ENCODE measurements around the gene LRRC8B. TPM values are rescaled to one million over a fixed set of nuclear protein-coding genes. Genes with fewer than 3 reads are reported as not detected.

LRRC8B gene
- total and polyA plus RNA-seq, 2 of the 13 experiments (the other 11 are each of a cell fraction or from before 2014, with no cell fraction given): 4.9 to 7.6 TPM

DNA sequence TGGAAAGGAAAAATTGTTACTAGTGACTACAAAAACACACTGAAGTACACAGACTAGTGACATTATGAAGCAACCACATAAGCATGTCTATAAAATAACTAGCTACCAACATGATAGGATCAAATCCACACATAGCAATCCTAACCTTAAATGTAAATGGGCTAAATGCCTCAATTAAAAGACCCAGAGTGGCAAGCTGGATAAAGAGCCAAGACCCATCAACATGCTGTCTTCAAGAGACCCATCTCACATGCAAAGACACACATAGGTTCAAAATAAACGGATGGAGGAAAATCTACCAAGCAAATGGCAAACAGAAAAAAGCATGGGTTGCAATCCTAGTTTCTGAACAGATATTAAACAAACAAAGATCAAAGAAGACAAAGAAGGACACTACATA lies 49.4 kb upstream of the LRRC8B start:
- 0% methylated on average over 1 of the region's 1 CpG for WGBS (ENCODE audit: low lambda C conversion rate)
- in situ Hi-C loops (cut with HindIII; ENCODE audit: extremely low pct_ligation_motif_present, low pct_unique_long_range_greater_than_20kb): no loop called here

More for the DNA sequence above, 49.4 kb upstream of the LRRC8B start:
- H3K9me3 ChIP-seq (ENCODE audit: low read length): peaks cover 5% of the 10 kb centered on the region; the same call in 1 of the 2 replicates
- H3K4me1 ChIP-seq (ENCODE audit: insufficient read depth, low read length): no peaks in the 10 kb centered on the region
- no peaks in the 10 kb centered on the region for H3K27me3 ChIP-seq (ENCODE audit: control insufficient read depth in 1 of 2, insufficient read depth in 2 of 2, low read length in 2 of 2)
- POLR2A ChIA-PET: no interaction called here
- H3K9ac ChIP-seq (ENCODE audit: insufficient read depth, low read depth, low read length): no peak overlapping the region
- no peak overlapping the region for H3K27ac ChIP-seq (ENCODE audit: extremely low read length, insufficient read depth, low read length)
- no peaks in the 10 kb centered on the region for H4K20me1 ChIP-seq (ENCODE audit: insufficient read depth, low read length)
- intact Hi-C loops (cut with micrococcal nuclease; ENCODE audit: unreplicated experiment): no loop called here
- TF ChIP-seq SMAD1 (CRISPR knock-in tag; IDR thresholded peaks at IDR 0.05; ENCODE audit: borderline replicate concordance, low read depth) (no peak), KLF16 (CRISPR knock-in tag; IDR thresholded peaks at IDR 0.05) (no peak), CBX2 (IDR thresholded peaks at IDR 0.05; ENCODE audit: low read depth, low read length) (no peak), CBX2 (CRISPR knock-in tag; IDR thresholded peaks at IDR 0.05; ENCODE audit: low read depth) (no peak)
- TF ChIP-seq, protein P1, sequence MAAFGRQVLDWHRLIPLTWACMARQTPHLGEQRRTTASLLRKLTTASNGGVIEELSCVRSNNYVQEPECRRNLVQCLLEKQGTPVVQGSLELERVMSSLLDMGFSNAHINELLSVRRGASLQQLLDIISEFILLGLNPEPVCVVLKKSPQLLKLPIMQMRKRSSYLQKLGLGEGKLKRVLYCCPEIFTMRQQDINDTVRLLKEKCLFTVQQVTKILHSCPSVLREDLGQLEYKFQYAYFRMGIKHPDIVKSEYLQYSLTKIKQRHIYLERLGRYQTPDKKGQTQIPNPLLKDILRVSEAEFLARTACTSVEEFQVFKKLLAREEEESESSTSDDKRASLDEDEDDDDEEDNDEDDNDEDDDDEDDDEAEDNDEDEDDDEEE (CRISPR knock-in tag; IDR thresholded peaks at IDR 0.05): no peak
- TF ChIP-seq, protein P2, sequence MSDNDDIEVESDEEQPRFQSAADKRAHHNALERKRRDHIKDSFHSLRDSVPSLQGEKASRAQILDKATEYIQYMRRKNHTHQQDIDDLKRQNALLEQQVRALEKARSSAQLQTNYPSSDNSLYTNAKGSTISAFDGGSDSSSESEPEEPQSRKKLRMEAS (IDR thresholded peaks at IDR 0.05): no peak
- TF ChIP-seq, protein P3, sequence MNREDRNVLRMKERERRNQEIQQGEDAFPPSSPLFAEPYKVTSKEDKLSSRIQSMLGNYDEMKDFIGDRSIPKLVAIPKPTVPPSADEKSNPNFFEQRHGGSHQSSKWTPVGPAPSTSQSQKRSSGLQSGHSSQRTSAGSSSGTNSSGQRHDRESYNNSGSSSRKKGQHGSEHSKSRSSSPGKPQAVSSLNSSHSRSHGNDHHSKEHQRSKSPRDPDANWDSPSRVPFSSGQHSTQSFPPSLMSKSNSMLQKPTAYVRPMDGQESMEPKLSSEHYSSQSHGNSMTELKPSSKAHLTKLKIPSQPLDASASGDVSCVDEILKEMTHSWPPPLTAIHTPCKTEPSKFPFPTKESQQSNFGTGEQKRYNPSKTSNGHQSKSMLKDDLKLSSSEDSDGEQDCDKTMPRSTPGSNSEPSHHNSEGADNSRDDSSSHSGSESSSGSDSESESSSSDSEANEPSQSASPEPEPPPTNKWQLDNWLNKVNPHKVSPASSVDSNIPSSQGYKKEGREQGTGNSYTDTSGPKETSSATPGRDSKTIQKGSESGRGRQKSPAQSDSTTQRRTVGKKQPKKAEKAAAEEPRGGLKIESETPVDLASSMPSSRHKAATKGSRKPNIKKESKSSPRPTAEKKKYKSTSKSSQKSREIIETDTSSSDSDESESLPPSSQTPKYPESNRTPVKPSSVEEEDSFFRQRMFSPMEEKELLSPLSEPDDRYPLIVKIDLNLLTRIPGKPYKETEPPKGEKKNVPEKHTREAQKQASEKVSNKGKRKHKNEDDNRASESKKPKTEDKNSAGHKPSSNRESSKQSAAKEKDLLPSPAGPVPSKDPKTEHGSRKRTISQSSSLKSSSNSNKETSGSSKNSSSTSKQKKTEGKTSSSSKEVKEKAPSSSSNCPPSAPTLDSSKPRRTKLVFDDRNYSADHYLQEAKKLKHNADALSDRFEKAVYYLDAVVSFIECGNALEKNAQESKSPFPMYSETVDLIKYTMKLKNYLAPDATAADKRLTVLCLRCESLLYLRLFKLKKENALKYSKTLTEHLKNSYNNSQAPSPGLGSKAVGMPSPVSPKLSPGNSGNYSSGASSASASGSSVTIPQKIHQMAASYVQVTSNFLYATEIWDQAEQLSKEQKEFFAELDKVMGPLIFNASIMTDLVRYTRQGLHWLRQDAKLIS (CRISPR knock-in tag; IDR thresholded peaks at IDR 0.05): no peak
- FAIRE-seq (no peak), DNase-seq (ENCODE audit: low spot score) (no peak), ATAC-seq (no peak)
- H3K79me2 ChIP-seq (ENCODE audit: insufficient read depth, low read length): no peaks in the 10 kb centered on the region
- CTCF ChIA-PET (ENCODE audit: low intra/inter-chr PET ratio, low total read pairs): no interaction called here
- no peak overlapping the region for H2AFZ ChIP-seq (ENCODE audit: low read length)
- H3K4me2 ChIP-seq (ENCODE audit: low read depth, low read length): no peak overlapping the region
- no TSS peak for BruUV-seq (replicated peaks)
- no peaks in the 10 kb centered on the region for H3K36me3 ChIP-seq (replicated peaks in 1 of 2; ENCODE audit: control insufficient read depth in 1 of 2, insufficient read depth in 2 of 2, low read length in 2 of 2)
- H3K4me3 ChIP-seq (replicated peaks in 1 of 3; ENCODE audit: insufficient read depth in 1 of 3, low read depth in 2 of 3, low read length in 3 of 3): no peak overlapping the region
